ENCODE results near the gene WDFY4.

The WDFY4 gene

DNA sequence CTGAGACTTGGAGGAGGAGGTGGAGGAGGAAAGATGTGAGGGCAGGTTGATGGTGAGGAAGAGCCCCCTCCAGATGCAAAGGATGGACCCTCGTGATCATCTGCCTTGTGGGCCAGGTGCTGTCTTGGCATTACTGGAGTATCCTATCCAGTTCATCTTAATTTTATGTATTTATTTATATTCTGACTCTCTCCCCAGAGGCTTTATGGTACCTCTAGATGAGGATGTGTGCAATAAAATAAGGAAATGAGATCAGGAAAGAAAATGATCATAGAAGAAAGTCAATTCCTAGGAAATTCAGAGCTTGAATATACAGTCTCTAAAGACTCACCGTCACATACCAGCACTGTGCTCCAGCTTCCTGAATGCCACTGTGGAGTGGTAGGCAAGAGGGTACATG lies 160.8 kb downstream of the WDFY4 start:
- no peak overlapping the region for H3K27ac ChIP-seq (ENCODE audit: extremely low read depth, low read depth, low read length)
- no peaks in the 10 kb centered on the region for H3K36me3 ChIP-seq (ENCODE audit: control insufficient read depth in 2 of 2, insufficient read depth in 1 of 2, low read length in 2 of 2)
- H3K4me3 ChIP-seq (ENCODE audit: low read depth, low read length) = no peak overlapping the region
- no peaks in the 10 kb centered on the region for H3K9me3 ChIP-seq (ENCODE audit: control insufficient read depth, insufficient read depth, low read depth, low read length)
- POLR2A ChIA-PET = interaction anchor here (1.1 kb wide), 1 partner anchor 71 kb away, joined by 3 read pairs; no protein-coding TSS in a partner anchor
- no peaks in the 10 kb centered on the region for H3K4me1 ChIP-seq (ENCODE audit: control insufficient read depth, insufficient read depth, low read length)
- CTCF ChIA-PET = no interaction called here
- no peak for TF ChIP-seq ZNF585B (tag by site-specific recombination; IDR thresholded peaks at IDR 0.05)
- TF ChIP-seq, protein P1, sequence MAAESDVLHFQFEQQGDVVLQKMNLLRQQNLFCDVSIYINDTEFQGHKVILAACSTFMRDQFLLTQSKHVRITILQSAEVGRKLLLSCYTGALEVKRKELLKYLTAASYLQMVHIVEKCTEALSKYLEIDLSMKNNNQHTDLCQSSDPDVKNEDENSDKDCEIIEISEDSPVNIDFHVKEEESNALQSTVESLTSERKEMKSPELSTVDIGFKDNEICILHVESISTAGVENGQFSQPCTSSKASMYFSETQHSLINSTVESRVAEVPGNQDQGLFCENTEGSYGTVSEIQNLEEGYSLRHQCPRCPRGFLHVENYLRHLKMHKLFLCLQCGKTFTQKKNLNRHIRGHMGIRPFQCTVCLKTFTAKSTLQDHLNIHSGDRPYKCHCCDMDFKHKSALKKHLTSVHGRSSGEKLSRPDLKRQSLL (tag by site-specific recombination; IDR thresholded peaks at IDR 0.05) = no peak
- TF ChIP-seq INSM2 (tag by site-specific recombination; IDR thresholded peaks at IDR 0.05) = no peak
- TF ChIP-seq ZIC2 (tag by site-specific recombination; IDR thresholded peaks at IDR 0.05) = no peak
- no peak for TF ChIP-seq REST (tag by site-specific recombination; IDR thresholded peaks at IDR 0.05)
- TF ChIP-seq ZNF169 (tag by site-specific recombination; IDR thresholded peaks at IDR 0.05) = no peak
- TF ChIP-seq ZNF292 (tag by site-specific recombination; IDR thresholded peaks at IDR 0.05; ENCODE audit: borderline replicate concordance, low read depth) = no peak
- TF ChIP-seq ZNF311 (tag by site-specific recombination; IDR thresholded peaks at IDR 0.05; ENCODE audit: borderline replicate concordance) = no peak
- TF ChIP-seq KLF17 (tag by site-specific recombination; IDR thresholded peaks at IDR 0.05) = no peak
- no peak for TF ChIP-seq ZNF473 (tag by site-specific recombination; IDR thresholded peaks at IDR 0.05)
- TF ChIP-seq ZNF639 (tag by site-specific recombination; IDR thresholded peaks at IDR 0.05) = no peak
- TF ChIP-seq ZNF114 (tag by site-specific recombination; IDR thresholded peaks at IDR 0.05) = no peak
- TF ChIP-seq, protein P2, sequence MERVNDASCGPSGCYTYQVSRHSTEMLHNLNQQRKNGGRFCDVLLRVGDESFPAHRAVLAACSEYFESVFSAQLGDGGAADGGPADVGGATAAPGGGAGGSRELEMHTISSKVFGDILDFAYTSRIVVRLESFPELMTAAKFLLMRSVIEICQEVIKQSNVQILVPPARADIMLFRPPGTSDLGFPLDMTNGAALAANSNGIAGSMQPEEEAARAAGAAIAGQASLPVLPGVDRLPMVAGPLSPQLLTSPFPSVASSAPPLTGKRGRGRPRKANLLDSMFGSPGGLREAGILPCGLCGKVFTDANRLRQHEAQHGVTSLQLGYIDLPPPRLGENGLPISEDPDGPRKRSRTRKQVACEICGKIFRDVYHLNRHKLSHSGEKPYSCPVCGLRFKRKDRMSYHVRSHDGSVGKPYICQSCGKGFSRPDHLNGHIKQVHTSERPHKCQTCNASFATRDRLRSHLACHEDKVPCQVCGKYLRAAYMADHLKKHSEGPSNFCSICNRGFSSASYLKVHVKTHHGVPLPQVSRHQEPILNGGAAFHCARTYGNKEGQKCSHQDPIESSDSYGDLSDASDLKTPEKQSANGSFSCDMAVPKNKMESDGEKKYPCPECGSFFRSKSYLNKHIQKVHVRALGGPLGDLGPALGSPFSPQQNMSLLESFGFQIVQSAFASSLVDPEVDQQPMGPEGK (tag by site-specific recombination; IDR thresholded peaks at IDR 0.05) = no peak
- no peak for TF ChIP-seq ZFP3 (tag by site-specific recombination; IDR thresholded peaks at IDR 0.05; ENCODE audit: low read depth)

DNA sequence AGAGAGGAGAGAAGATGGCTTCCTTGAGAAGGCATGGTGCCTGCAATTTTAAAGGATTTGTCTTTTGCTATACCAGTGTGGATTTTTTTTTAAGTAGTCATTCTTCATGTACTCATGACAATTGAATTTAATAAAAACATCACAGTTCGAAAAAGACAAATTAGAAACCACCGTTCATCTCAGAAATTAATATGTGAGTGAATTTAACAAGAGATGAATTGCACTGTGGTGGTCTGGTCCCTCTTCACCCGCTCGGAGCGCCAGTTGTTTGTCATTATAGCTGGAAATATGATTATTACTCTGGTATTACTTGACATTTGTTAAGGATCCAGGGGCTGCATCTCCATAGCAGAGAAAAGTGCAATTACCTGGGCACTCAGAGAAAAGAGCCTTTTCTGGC lies 163.0 kb downstream of the WDFY4 start:
- Histone ChIP-seq H3K4me1 (ENCODE audit: control insufficient read depth, insufficient read depth, low read length) (no peaks in the 10 kb centered on the region), H3K9me3 (ENCODE audit: control insufficient read depth, insufficient read depth, low read depth, low read length) (no peaks in the 10 kb centered on the region), H3K36me3 (ENCODE audit: control insufficient read depth in 2 of 2, insufficient read depth in 1 of 2, low read length in 2 of 2) (no peaks in the 10 kb centered on the region), H3K4me3 (ENCODE audit: low read depth, low read length) (no peak overlapping the region), H3K27ac (ENCODE audit: extremely low read depth, low read depth, low read length) (no peak overlapping the region)
- CTCF ChIA-PET = no interaction called here
- POLR2A ChIA-PET = no interaction called here
- TF ChIP-seq ZNF18 (tag by site-specific recombination; IDR thresholded peaks at IDR 0.05) = no peak
- no peak for TF ChIP-seq ATF2 (tag by site-specific recombination; IDR thresholded peaks at IDR 0.05; ENCODE audit: low read depth)
- TF ChIP-seq ZNF248 (tag by site-specific recombination; IDR thresholded peaks at IDR 0.05) = no peak
- no peak for TF ChIP-seq GFI1B (tag by site-specific recombination; IDR thresholded peaks at IDR 0.05)

All from HEK293 (cell line).